HG03060 (cell line): ENCODE results near the gene DHRS9.

Source experiments
- ATAC-seq: cut with Tn5 transposase; IDR thresholded peaks from one replicate; pipeline ENCODE4 v1.9.1; 2021; ENCODE audit warnings: low read depth, moderate number of reproducible peaks; ENCODE audit not compliant: unreplicated experiment

The DHRS9 gene

DNA sequence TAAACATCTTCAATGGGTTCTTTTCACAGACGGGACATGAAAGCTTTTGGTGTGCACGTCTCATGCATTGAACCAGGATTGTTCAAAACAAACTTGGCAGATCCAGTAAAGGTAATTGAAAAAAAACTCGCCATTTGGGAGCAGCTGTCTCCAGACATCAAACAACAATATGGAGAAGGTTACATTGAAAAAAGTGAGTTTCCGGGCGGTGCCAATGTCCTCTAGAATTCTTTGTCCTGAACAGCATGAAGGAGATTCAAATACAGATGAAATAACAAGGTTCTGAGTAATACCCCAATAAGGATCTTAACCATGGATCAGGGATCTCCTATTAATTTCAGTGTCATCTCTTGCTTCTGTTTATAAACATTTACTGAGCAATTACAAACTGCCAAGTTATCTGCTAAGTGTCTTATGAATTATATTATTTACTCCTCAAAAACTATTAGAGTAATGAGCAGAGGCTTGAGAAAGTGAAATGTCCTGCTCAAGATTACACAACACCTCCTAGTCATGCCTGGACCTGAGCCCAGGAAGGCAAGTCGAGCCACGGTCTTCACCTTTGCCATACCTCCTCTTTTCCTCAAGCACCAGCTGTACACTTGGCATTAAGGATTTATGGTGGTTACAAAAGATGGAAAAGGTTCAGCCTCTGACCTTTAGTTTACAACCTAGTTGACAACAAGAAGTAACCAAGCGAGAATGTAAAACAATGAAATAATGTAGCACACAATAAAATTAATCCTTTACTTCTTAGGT, 22.6 kb downstream of the DHRS9 start:
- ATAC-seq, result no peak

DNA sequence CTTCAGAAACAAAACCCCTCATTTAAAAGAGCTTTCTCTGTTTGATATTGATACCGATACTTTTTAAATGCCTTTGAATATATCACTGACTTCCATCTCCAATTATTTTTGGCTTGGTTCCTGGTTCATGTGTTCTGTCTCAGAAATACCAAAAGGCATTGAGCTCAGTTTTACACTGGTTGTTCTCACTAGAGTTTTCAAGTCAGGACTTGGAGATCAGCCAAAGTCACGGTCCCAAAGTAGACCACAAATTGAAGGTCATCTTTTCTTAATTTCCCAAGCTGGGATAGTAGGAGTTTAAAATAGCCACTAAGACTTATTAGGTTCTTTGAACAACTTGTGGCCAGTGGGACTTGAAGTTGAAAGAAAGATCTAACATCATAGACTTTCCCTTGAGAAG, 24.2 kb downstream of the DHRS9 start:
- ATAC-seq, result no peak

DNA sequence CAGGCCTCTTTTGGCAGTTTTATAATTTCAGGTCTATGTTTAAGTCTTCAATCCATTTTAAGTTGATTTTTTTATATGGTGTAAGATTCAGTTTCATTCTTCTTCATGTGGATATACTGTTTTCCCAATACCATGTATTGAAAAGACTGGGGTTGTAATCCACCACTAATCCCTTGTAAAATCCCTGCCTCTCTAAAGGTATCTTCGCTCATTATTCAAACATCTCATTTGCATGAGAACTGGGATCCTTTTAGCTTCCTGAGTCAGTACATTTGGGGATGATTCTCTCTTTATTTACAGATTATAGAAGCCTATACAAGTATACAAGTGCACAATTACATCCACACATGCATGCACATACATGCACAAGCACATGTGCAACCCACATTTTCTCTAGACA, 25.3 kb downstream of the DHRS9 start:
- no peak for ATAC-seq

DNA sequence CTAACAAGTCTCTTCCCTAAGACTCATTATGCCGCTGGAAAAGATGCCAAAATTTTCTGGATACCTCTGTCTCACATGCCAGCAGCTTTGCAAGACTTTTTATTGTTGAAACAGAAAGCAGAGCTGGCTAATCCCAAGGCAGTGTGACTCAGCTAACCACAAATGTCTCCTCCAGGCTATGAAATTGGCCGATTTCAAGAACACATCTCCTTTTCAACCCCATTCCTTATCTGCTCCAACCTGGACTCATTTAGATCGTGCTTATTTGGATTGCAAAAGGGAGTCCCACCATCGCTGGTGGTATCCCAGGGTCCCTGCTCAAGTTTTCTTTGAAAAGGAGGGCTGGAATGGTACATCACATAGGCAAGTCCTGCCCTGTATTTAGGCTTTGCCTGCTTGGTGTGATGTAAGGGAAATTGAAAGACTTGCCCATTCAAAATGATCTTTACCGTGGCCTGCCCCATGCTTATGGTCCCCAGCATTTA, 26.3 kb downstream of the DHRS9 start:
- ATAC-seq, result no peak

DNA sequence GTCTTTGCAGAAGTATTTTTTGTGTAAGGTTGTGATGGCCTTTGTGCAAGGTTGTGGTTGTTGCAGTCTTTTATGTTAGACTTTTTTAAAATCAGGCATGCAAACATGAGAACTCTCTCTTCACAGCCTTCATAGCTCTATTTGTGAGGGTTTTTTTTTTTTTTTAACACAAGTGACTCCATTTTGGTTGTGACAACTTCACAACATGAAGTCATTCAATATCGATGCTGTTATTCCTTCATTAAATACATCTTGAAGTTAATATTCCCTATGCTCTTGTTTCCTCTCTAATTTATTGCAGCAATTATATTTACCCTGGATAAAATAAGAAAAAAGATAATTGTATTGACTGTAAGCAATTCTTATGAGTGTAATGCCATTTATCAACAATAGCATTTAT, 35.5 kb downstream of the DHRS9 start:
- no peak for ATAC-seq

DNA sequence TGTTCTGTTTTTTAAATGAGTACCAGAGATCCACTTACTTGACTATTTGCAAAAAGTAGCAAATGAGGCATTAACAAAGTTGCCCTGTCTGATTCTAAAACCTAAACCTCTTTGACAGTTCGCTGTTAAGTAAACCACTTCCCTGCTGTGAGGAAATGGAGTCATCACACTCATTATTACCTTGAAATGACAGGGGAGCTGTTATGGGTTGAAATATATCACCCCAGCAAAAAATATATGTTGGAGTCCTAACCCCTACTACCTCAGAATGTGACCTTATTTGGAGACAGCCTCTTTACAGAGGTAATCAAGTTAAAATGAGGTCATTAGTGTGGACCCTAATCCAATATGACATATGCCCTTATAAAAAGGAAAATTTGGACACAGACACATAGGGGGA, 36.1 kb downstream of the DHRS9 start:
- no peak for ATAC-seq

DNA sequence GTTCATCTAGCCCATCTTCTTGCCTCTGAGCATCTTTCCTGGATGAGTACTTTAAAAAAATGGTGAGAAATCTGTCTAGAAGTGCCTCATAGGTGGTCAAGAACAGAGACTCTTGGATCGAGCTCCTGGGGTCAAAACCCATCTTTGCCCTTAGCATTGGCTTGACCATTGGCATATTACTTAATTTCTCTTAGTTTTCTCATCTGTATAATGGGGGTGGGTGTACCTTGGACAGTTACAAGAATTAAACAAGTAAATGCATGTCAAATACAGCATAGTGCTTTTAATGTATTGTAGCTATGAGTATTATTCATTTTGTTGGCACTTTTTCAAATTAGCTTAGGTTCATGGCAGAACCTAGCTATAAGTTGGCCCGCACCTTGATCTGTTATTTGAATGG, 36.8 kb downstream of the DHRS9 start:
- no peak for ATAC-seq

DNA sequence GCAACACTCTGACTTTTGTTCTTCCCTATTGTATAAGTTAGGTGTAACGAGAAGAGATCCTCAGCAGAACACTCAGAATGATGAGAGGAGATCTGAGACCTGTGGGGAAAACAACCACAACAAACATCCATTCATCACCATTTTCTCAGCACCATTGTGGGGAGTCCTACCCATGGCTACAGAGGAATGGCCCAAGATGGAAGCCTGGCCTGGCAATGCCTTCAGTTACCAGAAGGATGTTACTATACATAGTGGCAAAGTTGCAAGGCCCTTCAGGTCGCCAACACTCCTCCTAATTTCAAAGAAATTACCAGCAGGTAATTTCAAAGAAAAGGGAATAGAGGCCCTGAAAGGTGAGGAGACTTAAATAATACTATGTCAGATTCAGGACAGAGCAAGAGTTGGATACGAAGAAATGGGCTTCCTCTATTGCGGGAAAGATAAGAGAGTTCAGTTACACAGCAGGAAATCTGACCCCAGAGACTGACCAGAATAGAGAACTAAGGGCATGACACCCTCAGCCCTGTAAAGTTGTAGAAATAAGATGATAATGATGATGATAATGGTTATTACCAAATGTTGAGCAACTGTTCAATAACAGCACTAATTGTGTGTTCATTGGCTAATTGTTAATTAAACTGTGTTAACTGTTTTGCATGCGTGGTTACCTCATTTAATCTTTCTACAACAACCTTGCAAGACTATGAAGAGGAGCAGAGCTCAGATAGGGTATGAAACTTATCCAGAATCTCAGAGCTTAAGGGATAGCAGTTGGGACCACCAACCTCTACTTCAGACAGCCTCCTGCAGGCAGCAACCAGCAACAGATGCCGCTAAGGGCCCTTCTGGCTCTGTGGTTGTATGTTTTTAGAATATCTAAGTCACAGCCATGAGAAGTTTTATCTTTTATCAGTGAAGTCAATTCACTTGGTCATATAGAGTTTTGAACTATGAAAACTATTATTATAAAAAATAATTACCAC, 37.5 kb downstream of the DHRS9 start:
- ATAC-seq, result no peak

DNA sequence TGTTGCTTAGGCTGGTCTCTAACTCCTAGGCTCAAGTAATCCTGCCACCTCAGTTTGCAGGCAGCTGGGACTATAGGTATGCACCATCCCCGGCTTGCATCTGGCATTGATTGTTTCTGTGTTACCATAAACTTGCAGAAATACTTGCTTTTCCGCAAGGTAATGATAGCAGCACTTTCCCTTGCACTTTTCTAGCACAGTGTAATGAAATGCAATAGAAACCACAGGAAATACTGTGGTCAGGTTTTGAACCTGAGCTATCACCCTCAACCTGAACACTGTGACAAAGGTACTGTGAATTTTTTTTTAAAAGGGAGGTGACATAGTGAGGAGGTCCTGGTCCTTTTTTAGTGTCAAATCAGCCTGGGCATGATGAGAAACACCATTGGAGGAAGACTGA, 38.3 kb downstream of the DHRS9 start:
- ATAC-seq, result peak; percentile 76

DNA sequence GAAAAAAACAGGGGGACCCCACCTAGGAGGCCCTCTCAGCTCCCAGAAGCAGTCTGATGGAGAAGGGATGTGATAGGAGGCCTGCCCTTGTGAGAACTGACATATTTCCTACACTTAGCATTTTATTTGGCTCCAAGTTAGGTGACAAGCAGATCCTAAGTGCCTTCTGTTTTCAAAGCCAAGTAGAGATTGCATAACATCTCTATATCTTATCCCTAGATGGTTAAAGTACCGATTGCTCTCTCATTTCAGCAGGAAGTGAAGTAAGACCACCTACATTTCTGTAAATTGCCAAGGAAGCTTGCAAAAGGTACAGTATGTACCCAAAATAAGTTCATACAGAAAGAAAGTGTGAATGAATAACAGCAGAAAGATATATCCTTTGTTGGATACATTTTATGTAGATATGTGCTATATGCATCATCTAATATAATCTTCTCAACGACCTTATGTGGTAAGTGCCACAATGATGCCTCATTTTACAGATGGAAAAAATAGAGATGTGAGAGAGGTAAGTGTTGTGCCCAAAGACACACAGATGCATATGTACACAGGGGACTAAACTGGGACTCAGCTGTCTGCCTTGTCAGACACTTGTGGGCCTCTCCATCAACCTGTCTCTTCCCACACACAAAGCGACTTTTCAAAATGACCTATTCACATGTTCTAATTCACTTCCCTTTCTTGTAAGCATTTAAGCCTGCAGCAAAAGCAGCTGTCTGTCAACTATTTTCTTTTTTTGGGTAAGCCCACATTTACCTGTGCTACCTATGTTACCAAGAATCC, 38.9 kb downstream of the DHRS9 start:
- ATAC-seq, result no peak

DNA sequence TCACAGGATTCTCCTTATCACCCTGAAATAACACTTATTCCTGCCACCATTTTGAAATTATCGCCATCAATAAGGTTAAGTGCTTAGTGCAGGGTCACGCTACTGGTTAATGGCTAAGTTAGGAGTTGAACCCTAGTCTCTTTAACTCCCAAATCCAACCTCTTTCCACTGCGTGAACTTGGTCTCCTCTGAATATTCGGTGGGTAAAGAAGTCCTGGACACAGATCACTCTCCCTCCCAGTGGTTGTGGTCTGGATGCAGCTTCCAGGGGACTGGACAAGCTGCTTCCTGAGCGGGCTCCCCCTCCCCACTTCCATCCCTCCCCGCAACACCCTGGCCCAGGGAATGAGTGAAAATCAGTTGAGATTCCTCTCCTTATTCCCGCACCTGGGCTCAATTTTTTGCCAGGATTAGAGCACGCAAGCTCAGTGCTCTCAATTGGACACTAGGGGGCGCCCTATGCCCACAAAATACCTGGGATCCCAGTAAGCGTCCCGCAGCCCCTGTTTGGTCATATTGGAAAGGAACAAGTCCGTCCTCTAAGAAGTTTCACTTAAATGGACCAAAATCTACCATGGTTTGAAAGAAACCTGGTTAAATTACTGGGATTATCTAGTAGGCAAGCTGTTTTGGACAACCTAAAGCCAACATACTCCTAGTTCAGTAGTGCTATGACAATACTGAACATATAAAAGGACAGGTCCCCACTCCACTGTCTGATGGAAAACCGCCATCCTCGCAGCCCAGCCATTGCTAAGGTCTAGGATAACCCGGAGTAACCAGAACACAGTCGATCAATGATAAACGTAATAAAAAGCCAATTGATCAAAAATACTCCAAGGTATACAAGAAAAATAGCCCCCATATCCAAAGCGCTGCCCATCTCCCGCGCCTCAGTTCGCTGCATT, 40.4 kb downstream of the DHRS9 start:
- no peak for ATAC-seq

DNA sequence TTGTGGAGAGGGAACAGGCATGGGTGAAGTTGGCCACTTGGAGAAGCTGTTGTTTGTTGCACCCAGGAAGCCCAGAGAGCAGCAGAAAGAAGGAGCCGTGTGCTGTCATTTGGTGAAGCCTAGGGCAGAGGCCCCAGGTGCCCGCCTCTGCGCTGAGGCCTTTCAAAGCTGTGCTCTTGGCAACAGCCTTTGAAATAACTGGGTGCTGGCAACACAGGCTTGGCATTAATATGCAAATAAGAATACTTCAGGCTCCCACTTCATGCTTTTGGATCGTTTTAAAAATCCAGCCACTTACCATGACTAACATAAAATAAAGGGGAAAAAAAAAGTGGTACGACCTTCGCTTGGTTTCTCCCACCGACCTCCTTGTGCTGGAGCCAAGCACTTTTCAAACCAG, 41.1 kb downstream of the DHRS9 start:
- no peak for ATAC-seq

DNA sequence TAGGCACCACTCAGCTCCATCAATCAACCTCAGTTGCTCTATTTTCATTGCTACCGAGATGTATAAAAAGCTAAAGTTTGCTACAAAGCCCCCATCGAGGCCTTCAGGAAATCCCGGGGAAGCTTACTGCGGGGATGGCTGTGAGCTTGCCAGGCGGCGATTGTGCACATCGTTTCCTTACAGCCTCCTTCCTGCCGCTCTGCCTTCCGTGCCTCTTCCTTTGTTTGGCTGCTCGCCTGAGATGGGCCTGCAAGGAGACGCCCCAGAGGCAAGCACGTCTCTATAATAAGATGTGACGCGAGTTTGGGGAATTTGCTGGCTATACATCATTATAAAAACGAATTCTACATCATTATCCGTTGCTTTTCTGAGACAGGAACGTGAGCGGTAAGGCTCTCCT, 41.6 kb downstream of the DHRS9 start:
- ATAC-seq, result no peak

DNA sequence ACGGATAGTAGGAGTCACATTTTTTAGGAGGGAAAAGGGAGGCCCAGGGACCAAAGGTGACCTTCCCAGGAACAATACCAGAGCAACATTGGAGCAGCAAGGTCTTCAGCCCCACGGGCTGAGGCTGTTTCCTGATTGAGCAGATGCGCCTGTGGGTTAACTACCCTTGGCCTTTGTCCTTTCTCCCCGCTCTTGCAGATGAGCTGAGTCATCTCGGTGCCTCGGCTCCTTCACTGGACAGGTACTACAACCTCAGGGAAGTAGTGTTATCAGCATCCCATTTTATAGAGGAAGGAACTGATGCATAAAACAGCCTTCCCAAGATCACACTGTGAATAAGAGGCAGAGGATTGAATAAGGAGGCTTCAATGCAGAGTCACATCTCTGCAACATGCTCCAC, 43.5 kb downstream of the DHRS9 start:
- no peak for ATAC-seq

DNA sequence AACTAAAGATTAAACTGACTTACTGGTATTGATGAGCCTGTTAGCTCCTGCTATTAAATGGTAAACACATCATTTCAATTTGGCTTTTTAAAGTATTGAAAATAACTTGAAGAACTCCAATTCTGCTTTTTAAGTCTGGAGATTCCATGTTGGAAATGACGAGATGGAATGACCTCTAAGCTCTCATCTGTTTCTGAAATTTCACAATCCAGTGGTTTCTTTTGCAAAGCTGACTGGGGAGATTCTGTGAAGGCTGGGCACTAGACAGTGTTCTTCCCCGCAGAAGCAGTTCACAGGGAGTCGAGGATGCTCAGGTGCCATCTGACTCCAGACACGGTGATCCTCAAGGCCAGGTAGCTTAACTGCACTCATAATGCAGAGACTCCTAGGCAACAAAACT, 44.7 kb downstream of the DHRS9 start:
- ATAC-seq, result no peak

DNA sequence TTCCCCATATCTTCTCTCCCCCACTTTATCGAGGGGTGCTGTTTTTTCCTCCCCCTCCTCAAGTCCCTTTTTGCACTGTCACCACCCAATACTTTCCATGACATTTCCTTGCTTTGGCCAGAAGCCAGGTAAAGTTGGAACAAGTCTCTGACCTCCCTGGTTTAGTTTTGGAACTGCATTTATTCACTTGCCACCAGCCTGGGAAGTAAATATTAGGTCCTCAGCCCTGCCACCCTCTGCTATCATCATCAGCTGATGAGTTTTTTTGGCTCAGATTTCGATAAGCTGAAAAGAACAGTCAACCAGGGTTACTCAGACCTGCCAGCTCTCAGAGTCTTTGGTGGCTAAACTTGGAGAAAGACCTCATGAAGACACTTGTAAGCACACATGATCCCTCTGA, 47.0 kb downstream of the DHRS9 start:
- no peak for ATAC-seq

DNA sequence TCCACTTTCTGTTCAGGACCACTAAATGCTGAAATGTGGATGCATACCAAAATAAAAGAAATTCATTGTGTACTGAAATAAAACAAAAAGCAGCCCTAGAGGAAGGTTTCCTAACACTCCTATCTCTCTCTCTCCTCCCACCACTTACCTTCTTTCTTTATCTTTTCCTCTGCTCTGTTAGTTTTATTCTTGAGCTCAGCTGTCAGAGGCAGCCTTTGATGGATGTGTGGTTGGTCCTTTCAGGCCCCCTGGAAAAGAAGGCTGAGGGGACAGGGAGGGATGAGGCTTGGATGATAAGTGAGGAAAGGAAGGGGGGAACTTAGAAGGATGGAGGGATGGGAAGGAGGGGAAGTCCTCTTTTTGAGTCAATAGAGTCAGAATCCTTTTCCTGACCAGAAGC, 47.6 kb downstream of the DHRS9 start:
- ATAC-seq, result no peak

DNA sequence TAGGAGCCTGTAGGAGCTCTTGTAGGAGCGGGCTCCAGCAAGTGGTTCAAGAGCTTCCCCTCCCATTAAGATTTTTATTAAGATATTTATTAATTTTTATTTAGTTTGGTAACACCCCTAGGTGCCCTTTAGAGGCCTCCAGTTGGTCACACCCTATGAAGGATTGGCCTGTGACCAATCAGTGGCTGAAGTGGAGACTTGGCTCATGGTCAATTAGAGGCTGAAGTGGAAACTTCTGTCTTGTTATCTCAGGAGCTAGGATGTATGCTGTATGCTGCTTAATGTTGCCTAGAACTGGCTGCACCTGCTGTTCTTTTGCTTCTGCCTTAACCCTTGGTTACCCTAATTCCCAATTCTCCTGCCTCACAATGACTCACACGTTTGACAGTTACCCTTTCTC, 48.7 kb downstream of the DHRS9 start:
- no peak for ATAC-seq

DNA sequence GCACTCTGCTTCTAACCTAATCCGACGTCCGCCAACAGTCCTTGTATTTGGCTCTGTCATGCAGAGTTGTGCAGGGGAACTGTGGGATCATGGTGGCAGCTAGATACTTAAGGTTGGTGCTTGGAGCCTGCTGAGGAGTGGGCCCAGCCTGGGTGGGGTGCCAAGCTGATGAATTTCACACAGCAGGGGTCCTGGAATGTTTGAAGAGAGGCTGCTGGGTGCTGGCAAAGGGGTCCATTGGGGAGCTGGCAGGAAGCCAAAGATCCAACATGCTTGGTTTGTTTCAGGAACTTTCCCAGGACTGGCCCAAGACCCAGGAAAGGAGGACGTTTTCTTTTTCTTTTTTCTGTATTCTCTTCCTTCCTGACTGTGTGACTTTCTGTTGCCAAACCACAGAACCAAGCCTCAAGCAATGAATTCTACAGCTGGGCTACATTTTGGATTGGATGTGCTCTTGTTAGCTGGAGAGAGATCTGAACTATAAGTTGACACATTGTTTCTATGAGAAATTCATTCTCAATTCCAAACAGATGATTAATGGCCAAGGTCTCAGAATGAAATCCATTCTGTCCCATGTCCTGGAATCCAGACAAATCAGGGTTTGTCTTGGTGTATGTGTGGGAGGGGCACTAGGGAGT, 49.9 kb downstream of the DHRS9 start:
- ATAC-seq, result no peak
